Fibroblast of the aortic adventitia (primary cell): ENCODE data around the gene CWF19L2. TPM values are rescaled to one million over a fixed set of nuclear protein-coding genes. Genes with fewer than 3 reads are reported as not detected.
"Not testable (repeated sequence)": the region's sequence is repeated elsewhere in the genome, so short reads cannot be mapped to it uniquely, and the experiment has no call there.

Experiments used
- DNase-seq: peaks from one replicate; pipeline ENCODE4 v3.0.0-alpha.2; 2010; ENCODE audit warnings: low read depth
- H3K4me3 ChIP-seq: 2 replicates; pipeline ENCODE4 v1.5.1; 2011; ENCODE audit warnings: low read depth, mild to moderate bottlenecking, control low read depth, low read length, moderate library complexity
- total RNA-seq: library from RNA; depleted of rRNA; stranded (reverse); fragments of >200 nt; gene quantifications from 2 replicates; pipeline ENCODE4 v1.2.3, GENCODE V29; 2012; ENCODE audit warnings: low replicate concordance
- TF ChIP-seq, protein P1 (sequence below): IDR thresholded peaks from 2 replicates; pipeline ENCODE4 v1.5.1; 2011; ENCODE audit warnings: mild to moderate bottlenecking, low read length, control low read depth, inconsistent platforms; ENCODE audit not compliant: insufficient read depth

Gene CWF19L2
- total RNA-seq, 1 donor = 15.1 TPM

DNA sequence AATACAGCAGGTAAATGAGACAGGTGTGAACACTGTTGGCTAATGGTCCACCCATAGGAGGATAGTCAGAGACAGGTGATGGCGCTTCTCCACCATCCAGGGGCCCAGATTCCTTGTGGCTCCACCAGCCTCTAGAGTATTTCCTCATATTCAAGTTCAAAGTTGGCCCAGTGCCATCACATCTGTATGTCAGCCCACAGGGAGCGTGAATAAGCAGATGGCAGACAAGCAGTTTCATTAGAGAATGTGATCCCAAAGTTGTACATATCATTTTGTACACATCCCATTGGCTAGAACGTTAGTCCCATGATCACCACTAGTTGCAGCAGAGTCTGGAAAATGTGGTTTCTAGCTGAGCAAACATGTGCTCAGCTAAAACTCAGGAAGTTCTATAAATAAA is 11.0 kb upstream of the CWF19L2 start:
- peak; percentile 9 for DNase-seq
- H3K4me3 ChIP-seq = no peak overlapping the region
- TF ChIP-seq, protein P1, sequence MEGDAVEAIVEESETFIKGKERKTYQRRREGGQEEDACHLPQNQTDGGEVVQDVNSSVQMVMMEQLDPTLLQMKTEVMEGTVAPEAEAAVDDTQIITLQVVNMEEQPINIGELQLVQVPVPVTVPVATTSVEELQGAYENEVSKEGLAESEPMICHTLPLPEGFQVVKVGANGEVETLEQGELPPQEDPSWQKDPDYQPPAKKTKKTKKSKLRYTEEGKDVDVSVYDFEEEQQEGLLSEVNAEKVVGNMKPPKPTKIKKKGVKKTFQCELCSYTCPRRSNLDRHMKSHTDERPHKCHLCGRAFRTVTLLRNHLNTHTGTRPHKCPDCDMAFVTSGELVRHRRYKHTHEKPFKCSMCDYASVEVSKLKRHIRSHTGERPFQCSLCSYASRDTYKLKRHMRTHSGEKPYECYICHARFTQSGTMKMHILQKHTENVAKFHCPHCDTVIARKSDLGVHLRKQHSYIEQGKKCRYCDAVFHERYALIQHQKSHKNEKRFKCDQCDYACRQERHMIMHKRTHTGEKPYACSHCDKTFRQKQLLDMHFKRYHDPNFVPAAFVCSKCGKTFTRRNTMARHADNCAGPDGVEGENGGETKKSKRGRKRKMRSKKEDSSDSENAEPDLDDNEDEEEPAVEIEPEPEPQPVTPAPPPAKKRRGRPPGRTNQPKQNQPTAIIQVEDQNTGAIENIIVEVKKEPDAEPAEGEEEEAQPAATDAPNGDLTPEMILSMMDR = no peak

DNA sequence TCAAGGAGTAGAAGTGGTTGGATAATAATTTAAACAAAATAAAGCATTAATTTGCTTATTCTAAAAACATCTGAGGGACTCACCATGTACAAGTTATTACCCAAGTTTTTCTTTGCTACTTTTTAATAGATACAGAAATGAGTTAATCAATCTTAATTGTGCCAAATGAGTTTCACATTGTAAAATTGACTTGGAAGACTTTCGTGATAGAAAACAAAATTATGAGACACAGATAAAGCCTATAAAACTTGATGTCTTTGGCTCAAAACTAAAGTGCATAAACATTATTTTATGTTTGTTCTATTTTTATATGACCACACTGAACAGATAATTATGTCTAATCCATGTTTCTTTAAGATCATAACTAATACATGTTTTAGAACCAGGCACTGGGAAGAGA is 10.1 kb upstream of the CWF19L2 start:
- no peak overlapping the region for H3K4me3 ChIP-seq
- no peak for DNase-seq
- TF ChIP-seq, protein P1 = no peak

DNA sequence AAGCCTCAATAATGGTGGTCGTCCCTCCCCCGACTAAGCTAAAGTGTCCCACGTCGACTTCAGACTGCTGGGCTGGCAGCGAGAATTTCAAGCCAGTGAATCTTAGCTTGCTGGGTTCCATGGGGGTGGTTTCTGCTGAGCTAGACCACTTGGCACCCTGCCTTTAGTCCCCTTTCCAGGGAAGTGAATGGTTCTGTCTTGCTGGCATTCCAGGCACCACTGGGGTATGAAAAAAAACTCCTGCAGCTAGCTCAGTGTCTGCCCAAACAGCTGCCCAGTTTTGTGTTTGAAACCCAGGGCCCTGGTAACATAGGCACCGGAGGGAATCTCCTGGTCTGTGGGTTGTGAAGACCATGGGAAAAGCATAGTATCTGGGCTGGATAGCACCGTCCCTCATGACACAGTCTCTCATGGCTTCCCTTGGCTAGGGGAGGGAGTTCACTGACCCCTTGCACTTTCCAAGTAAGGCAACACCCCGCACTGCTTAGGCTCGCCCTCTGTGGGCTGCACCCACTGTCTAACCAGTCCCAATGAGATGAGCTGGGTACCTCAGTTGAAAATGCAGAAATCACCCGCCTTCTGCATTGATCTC is 8.7 kb upstream of the CWF19L2 start:
- not testable (repeated sequence) for H3K4me3 ChIP-seq, DNase-seq

DNA sequence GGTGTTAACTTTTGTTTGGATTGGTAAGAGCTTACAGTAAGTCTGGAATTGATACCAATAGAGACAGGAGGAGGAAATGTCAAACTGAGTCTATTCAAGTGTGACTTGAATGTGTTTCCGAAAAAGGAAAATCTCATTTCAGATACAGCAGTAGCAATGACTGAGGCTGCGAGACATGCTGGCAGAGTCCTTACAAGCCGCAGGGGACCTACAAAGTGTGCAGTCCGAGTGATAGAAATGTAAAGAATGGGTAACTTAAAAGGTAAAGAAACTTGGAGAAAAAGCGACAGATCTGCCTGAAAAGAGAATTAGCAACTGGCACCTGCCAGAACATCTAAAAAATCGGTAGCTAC is 444 bp downstream of the CWF19L2 start:
- peak overlapping the region; percentile 92 for H3K4me3 ChIP-seq
- TF ChIP-seq, protein P1 = no peak
- no peak for DNase-seq

DNA sequence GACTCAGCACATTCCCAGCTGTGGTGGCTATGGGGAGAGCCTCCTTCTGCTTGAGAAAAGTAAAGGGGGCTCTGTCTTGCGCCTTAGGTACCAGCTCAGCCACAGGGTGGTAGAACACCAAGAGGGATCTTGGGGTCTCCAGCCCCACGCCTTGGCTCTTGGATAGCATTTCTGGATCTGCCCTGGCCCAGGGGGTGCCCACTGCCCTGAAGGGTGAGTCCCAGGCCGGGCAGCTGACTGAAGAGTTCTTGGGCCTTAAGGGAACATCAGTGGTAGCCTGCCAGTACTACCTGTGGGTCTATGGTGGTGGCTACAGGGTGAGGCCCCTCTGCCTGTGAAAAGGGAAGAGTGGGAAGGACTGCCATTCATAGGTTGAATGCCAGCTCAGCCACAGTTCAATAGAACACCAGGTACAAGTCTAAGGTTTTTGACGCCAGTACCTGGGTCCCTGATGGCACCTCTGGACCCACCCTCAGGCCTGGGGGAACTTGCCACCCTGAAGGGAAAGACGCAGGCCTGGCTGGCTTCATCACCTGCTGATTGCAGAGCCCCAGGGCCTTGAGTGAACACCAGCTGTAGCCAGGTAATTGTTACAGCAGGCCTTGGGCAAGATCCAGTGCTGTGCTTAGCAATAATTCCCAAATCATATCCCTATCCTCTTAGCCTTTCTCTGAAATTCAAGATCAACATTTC is 3.9 kb downstream of the CWF19L2 start:
- TF ChIP-seq, protein P1 = no peak
- DNase-seq = no peak
- H3K4me3 ChIP-seq = no peak overlapping the region

DNA sequence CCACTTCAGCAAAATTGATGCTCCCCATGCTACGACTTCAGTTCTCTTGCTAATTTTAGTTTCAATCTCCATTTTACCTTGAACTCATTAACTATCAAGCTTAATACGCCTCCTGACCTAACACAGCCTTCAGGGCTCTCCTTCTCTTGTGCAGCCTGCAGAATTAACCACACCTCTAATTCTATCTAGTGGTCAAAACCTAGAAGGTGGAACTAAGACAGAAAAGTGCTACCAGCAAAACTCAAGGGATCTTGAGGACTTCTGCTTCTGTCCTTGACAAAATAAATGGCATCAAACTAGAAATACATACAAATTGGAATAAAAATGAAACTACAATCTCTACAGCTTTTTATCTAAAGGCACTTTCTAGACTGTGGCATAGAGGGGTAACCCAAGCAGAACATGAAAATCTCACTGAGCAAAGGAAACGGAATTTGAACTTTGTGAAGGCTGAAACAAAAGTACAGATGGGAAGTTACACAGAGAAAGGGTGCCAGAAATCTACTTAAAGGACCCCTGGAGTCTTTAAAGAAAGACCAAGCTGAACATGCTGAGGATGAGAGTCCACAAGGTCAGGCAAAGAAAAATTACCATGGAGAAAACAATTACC is 10.7 kb downstream of the CWF19L2 start:
- no peak for DNase-seq
- H3K4me3 ChIP-seq = no peak overlapping the region
- TF ChIP-seq, protein P1 = no peak

DNA sequence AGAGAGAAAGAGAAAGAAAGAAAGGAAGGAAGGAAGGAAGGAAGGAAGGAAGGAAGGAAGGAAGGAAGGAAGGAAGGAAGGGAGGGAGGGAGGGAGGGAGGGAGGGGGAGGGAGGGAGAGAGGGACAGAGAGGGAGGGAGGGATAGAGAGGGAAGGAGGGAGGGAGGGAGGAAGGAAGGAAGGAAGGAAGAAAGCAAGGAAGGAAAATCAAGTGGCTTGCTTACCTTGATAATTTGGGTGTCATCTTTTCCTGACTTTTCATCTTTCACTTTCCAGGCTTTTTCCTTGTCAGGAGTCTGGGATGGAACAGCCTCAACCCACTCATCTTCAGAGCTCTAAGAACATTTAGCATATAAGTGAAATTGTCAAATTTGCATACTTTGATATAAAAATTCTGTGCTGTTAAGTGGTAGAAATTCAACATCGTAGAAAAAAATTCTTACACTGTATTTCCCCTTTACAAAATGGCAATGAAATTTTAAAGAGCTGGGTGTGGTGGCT is 14.9 kb downstream of the CWF19L2 start:
- TF ChIP-seq, protein P1 = no peak
- no peak overlapping the region for H3K4me3 ChIP-seq
- no peak for DNase-seq
